HG03565 (cell line): ENCODE measurements around the gene RDH5.
"Not testable (repeated sequence)": the region's sequence is repeated elsewhere in the genome, so short reads cannot be mapped to it uniquely, and the experiment has no call there.

ENCODE experiments used
- ATAC-seq: cut with Tn5 transposase; IDR thresholded peaks from one replicate; pipeline ENCODE4 v1.9.1; 2021; ENCODE audit warnings: mild to moderate bottlenecking, moderate library complexity; ENCODE audit not compliant: unreplicated experiment

RDH5 gene

GRCh38 chr12:55744340-55745030, 24.3 kb downstream of the RDH5 start:
- ATAC-seq, result no peak

DNA sequence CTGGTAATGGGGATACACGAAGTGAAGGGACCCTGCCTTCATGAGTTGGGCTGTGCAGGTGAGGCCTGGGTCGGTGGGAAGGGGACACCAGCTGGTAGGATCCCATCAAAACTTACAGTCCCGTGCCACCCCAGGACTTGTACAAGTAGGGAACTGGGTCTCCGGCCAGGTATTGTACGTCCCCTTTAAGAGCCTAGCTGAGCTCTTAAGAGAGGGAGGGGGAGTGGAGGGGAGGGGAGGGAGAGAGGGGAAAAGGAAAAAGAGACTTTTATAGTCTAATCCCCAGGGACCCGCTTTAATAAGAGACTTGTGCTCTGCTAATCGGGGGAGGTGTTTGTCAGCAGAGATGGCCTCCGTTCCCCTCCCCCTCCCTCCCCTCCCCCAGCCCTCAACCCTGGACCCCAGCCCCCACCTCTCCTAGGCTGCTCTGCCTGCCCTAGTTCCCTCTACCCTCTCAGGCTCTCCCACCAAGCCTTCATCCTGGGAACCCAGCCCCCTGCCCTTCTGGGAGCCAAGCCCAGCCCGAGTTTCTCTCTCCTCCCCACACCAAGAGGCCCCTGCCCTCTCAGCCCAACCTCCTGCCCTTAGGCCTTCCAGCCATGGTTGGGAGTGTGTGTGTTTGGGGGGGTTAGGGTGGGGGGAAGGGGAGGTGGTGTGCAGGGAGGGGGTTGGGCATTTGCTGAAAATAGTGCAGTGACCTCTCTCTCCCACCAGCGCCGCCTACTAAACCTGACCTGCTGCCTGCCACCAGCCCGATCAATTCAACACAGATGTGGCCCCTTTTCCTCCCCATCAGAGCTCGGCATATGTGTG, 25.4 kb downstream of the RDH5 start:
- no peak for ATAC-seq

GRCh38 chr12:55746174-55746912, 26.1 kb downstream of the RDH5 start:
- ATAC-seq, result no peak

GRCh38 chr12:55746913-55747231, 26.7 kb downstream of the RDH5 start:
- ATAC-seq, result no peak

GRCh38 chr12:55748230-55748993, 28.2 kb downstream of the RDH5 start:
- no peak for ATAC-seq

DNA sequence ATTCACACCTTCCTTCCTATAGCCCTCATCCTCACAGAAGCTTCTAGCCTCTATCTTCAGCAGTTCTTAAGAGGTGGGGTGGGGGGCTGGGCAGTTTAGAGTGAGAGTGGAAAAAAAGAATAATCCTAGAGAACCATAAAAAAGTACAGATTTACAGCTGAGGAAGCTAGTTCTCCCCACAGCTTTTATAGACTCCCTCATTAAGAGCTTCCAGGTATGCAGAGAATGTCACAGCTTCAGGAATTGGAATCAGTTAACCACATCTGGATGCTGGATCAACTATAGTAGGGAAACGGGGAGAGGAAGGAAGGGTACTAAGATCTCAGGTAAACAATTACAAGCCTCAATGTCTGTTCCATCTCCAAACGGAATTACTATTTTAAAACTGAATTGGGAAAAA, 35.1 kb downstream of the RDH5 start:
- ATAC-seq, result no peak

- ATAC-seq, result no peak
Measured at GRCh38 chr12:55757701-55758100, 37.5 kb downstream of the RDH5 start.

DNA sequence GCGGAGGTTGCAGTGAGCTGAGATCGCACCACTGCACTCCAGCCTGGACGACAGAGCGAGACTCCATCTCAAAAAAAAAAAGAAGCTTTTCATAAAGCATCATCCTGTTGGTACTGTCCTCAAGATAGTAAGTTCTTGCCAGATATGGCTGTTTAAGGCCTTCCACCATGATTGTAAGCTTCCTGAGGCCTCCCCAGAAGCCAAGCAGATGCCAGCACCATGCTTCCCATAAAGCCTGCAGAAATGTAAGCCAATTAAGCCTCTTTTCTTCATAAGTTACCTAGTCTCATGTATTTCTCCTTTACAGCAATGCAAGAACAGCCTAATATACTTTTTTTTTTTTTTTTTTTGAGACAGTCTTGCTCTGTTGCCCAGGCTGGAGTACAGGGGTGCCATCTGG, 38.4 kb downstream of the RDH5 start:
- ATAC-seq, result not testable (repeated sequence)

- ATAC-seq, result no peak
Measured at GRCh38 chr12:55760663-55761062, 40.5 kb downstream of the RDH5 start.

- ATAC-seq, result no peak
Measured at GRCh38 chr12:55762646-55763045, 42.5 kb downstream of the RDH5 start.

- no peak for ATAC-seq
Measured at GRCh38 chr12:55765736-55766290, 45.6 kb downstream of the RDH5 start.

DNA sequence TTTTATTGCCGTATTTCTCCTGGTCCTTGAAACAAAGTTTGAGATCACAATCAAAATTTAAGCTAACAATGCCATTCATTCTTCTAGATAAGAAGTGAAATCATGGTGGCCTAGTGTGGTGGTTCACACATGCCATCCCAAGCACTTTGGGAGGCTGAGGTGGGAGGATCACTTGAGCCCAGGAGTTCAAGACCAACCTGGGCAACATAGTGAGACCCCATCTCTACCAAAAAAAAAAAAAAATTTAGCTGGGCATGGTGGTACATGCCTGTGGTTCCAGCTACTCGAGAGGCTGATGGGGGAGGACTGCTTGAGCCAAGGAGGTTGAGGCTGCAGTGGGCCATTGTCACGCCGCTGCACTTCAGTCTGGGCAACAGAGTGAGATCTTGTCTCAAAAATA, 47.0 kb downstream of the RDH5 start:
- no peak for ATAC-seq

DNA sequence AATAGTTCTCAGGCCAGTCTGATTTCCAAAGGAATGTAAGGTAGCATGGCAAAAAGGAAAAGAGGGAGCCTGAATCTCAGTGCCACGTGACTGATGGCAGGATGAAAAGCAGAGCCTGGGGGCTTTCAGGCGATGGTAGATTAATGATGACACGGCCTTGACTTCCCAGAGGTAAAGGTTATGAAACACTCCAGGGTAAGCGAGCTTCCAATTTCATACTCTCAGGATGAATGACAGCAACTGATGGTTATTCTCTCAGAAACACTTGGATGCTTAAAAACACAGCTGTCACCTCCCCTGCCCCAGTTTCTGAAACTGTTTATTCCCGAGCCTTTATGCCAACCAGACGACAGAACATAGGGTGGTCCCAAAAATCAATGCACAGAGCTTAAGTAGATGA, 51.5 kb downstream of the RDH5 start:
- ATAC-seq, result no peak
